ENCODE data around the gene ADAM22. TPM values are rescaled to one million over a fixed set of nuclear protein-coding genes. Genes with fewer than 3 reads are reported as not detected.

The ADAM22 gene
- total RNA-seq, 4 donors from 2014 or later, result 0.88 to 2.5 (median 1.6) TPM

DNA sequence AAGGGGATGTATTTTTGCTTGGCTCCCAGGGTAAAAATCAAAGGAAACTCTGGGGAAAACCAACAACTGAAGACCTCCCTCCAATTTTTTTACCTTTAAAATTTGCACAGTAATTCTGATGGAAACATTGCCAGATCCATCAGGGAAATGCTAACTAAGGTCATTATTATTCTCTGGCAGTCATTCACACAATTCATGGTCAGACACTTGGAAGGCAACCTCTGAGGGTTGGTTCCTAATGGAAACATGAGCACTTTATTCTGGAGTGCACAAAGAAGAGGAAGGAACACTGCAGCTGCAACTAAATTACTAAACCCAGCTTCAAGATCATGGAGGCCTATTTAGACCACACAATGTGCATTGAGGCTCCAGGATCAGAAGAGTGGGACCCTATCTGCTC is 251.6 kb downstream of the ADAM22 start:
- no peaks in the 10 kb centered on the region for H3K27me3 ChIP-seq
- H3K27ac ChIP-seq, result no peak overlapping the region
- H3K36me3 ChIP-seq, result no peaks in the 10 kb centered on the region
- H3K9me3 ChIP-seq, result no peaks in the 10 kb centered on the region
- DNase-seq, result no peak
- H3K4me3 ChIP-seq, result no peak overlapping the region
- no peaks in the 10 kb centered on the region for H3K4me1 ChIP-seq
- TF ChIP-seq, protein P1, sequence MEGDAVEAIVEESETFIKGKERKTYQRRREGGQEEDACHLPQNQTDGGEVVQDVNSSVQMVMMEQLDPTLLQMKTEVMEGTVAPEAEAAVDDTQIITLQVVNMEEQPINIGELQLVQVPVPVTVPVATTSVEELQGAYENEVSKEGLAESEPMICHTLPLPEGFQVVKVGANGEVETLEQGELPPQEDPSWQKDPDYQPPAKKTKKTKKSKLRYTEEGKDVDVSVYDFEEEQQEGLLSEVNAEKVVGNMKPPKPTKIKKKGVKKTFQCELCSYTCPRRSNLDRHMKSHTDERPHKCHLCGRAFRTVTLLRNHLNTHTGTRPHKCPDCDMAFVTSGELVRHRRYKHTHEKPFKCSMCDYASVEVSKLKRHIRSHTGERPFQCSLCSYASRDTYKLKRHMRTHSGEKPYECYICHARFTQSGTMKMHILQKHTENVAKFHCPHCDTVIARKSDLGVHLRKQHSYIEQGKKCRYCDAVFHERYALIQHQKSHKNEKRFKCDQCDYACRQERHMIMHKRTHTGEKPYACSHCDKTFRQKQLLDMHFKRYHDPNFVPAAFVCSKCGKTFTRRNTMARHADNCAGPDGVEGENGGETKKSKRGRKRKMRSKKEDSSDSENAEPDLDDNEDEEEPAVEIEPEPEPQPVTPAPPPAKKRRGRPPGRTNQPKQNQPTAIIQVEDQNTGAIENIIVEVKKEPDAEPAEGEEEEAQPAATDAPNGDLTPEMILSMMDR (IDR thresholded peaks at IDR 0.05), result no peak
- no peak for TF ChIP-seq POLR2A (IDR thresholded peaks at IDR 0.05)

DNA sequence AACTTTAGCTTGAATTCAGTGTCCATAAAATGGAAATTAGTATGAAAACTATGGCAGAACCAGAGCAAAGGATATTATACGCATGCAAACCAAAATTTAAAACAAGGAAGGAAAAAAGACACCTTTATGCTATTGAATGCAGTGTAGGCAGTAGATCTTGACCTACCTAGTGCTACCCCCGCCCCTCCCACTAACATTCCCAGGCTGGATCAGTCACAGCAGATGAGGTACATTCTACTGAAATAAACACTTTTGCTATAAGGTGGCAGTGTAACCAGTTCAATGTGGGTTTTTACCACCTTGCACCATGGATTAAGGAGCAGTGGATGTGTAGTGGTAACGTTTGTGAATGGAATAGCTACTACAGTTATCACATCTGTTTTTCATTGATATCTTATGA is 257.9 kb downstream of the ADAM22 start:
- Histone ChIP-seq H3K27me3 (no peaks in the 10 kb centered on the region), H3K36me3 (no peaks in the 10 kb centered on the region), H3K4me1 (no peaks in the 10 kb centered on the region), H3K9me3 (no peaks in the 10 kb centered on the region), H3K27ac (no peak overlapping the region), H3K4me3 (no peak overlapping the region)
- TF ChIP-seq, protein P1 (IDR thresholded peaks at IDR 0.05), result no peak
- no peak for TF ChIP-seq POLR2A (IDR thresholded peaks at IDR 0.05)
- DNase-seq, result no peak

DNA sequence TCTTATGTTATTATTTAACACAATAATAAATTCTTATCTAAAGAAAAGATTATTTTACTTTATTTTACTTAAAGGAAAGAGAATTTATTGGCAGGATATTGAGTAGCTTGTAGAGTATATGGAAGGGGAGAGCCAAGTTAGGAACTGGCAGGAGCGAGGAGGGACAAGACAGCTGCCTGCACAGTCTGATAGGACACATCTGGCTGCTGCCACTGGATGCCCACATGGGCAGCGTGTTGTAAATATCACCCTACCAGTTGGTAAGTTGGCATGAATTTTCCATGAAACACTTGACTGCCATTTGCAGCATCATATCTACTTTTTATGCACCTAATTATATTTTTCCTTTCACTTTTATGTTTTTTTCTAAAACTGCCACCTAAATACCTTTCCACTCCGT is 266.2 kb downstream of the ADAM22 start:
- TF ChIP-seq, protein P1 (IDR thresholded peaks at IDR 0.05), result no peak
- TF ChIP-seq POLR2A (IDR thresholded peaks at IDR 0.05), result no peak
- Histone ChIP-seq H3K27me3 (no peaks in the 10 kb centered on the region), H3K9me3 (no peaks in the 10 kb centered on the region), H3K27ac (no peak overlapping the region), H3K36me3 (peaks cover 0 to 30% (median 0%) of the 10 kb centered on the region in 3 donors), H3K4me3 (no peak overlapping the region), H3K4me1 (no peaks in the 10 kb centered on the region)
- no peak for DNase-seq

DNA sequence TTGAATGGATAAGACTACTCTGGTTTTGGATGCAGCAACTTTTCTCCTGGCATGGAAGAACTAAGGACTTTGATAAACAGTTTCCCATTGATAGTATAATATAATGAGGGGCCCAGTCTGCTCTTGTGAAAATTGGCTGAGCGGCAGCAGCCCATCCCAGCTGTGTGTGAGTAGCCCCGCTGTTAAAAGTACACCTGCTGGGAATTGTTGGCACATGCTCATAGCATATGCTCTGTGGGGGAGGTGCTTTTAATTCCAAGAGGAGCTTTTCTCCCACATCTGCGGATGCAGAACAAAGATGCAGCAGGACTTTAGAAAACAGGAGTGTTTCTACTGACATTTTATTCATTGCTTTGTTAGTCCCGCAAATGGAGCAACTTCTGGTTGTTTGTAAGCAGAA is 266.7 kb downstream of the ADAM22 start:
- no peaks in the 10 kb centered on the region for H3K4me1 ChIP-seq
- H3K27me3 ChIP-seq, result no peaks in the 10 kb centered on the region
- H3K27ac ChIP-seq, result no peak overlapping the region
- TF ChIP-seq, protein P1 (IDR thresholded peaks at IDR 0.05), result no peak
- no peak for TF ChIP-seq POLR2A (IDR thresholded peaks at IDR 0.05)
- no peak for DNase-seq
- H3K9me3 ChIP-seq, result no peaks in the 10 kb centered on the region
- H3K4me3 ChIP-seq, result no peak overlapping the region
- peaks cover 0 to 36% (median 0%) of the 10 kb centered on the region in 3 donors for H3K36me3 ChIP-seq

DNA sequence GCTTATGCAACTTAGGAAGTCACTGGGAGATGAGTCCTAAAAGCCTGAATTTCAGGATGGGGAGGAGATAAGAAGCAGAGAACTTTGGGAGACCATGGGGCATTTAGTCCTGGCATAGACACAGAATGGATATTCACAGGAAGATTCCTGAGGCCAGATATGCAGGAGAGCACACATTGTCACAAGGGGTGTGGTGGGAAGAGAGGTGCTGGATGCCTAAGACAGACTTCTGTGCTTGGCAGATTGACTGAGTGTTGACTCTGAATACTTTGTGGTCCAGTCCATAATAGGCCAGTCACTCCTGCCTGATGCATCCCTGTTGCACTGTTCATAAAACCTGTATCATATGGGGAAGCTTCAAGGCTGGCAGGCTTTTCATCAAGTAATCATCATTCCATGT is 267.3 kb downstream of the ADAM22 start:
- Histone ChIP-seq H3K9me3 (no peaks in the 10 kb centered on the region), H3K4me3 (no peak overlapping the region), H3K4me1 (no peaks in the 10 kb centered on the region), H3K27ac (no peak overlapping the region), H3K36me3 (peaks cover 0 to 41% (median 0%) of the 10 kb centered on the region in 3 donors), H3K27me3 (no peaks in the 10 kb centered on the region)
- DNase-seq, result no peak
- TF ChIP-seq, protein P1 (IDR thresholded peaks at IDR 0.05), result no peak
- no peak for TF ChIP-seq POLR2A (IDR thresholded peaks at IDR 0.05)

DNA sequence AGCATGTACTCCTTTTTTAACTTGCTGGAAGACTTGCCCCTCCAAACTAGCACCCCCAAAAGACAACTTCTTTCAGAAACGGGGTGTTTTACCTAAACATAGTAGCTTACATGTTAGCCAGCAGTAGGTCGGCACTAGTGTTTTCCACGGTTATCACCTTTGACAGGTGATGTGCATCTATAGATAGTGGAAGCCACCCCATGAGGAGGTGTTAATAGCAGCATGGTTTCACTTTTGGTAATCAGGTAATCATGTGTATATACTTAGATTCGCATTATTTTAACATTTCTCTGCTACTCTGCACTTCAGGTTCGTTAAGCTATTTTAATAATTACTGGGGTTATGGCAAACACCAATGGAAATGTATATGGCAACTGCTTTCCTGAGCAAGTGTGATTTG is 268.2 kb downstream of the ADAM22 start:
- Histone ChIP-seq H3K9me3 (no peaks in the 10 kb centered on the region), H3K4me3 (no peak overlapping the region), H3K27ac (no peak overlapping the region), H3K36me3 (peaks cover 0 to 51% (median 0%) of the 10 kb centered on the region in 3 donors), H3K4me1 (peaks cover 0 to 5% (median 0%) of the 10 kb centered on the region in 4 donors), H3K27me3 (no peaks in the 10 kb centered on the region)
- no peak for DNase-seq
- no peak for TF ChIP-seq POLR2A (IDR thresholded peaks at IDR 0.05)
- TF ChIP-seq, protein P1 (IDR thresholded peaks at IDR 0.05), result no peak
